HL-60 (cell line): ENCODE results near the gene WASHC2A.
"Not testable (repeated sequence)": the region's sequence is repeated elsewhere in the genome, so short reads cannot be mapped to it uniquely, and the experiment has no call there.

Experiments used
- GABPA ChIP-seq: IDR thresholded peaks from 2 replicates; pipeline ENCODE4 v1.6.1; 2012; ENCODE audit warnings: low read depth
- POLR2AphosphoS5 ChIP-seq: IDR thresholded peaks from 2 replicates; pipeline ENCODE4 v1.6.1; 2012; ENCODE audit warnings: low read depth
- TF ChIP-seq, protein P1 (sequence below): IDR thresholded peaks from one replicate; pipeline ENCODE4 v1.5.1; 2011; ENCODE audit warnings: low read length, control low read depth, inconsistent platforms; ENCODE audit not compliant: insufficient read depth
- TF ChIP-seq, protein P2 (sequence below): IDR thresholded peaks from 2 replicates; pipeline ENCODE4 v1.6.1; 2012; ENCODE audit warnings: low read depth; ENCODE audit not compliant: insufficient replicate concordance

DNA sequence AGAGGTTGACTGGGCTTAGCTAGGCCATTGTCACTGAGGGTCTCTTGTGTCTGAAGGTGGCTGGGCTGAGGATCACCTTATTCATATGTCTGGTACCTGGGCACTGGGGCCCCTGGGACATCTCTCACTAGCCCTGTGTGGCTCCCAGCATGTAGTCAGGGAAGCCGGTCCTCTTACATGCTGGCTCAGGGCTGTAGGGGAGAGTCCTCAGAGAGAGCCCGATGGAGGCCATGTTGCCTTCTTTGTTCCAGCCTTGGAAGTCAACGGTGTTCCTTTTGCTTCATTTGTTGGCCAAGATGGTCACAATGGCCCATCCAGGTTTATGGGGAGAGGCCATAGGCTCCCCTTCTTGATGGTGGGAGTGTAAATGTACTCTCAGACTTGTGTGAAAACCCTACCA lies 34.0 kb downstream of the WASHC2A start:
- not testable (repeated sequence) for TF ChIP-seq GABPA, POLR2AphosphoS5
- TF ChIP-seq, protein P1, sequence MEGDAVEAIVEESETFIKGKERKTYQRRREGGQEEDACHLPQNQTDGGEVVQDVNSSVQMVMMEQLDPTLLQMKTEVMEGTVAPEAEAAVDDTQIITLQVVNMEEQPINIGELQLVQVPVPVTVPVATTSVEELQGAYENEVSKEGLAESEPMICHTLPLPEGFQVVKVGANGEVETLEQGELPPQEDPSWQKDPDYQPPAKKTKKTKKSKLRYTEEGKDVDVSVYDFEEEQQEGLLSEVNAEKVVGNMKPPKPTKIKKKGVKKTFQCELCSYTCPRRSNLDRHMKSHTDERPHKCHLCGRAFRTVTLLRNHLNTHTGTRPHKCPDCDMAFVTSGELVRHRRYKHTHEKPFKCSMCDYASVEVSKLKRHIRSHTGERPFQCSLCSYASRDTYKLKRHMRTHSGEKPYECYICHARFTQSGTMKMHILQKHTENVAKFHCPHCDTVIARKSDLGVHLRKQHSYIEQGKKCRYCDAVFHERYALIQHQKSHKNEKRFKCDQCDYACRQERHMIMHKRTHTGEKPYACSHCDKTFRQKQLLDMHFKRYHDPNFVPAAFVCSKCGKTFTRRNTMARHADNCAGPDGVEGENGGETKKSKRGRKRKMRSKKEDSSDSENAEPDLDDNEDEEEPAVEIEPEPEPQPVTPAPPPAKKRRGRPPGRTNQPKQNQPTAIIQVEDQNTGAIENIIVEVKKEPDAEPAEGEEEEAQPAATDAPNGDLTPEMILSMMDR: not testable (repeated sequence)
- TF ChIP-seq, protein P2, sequence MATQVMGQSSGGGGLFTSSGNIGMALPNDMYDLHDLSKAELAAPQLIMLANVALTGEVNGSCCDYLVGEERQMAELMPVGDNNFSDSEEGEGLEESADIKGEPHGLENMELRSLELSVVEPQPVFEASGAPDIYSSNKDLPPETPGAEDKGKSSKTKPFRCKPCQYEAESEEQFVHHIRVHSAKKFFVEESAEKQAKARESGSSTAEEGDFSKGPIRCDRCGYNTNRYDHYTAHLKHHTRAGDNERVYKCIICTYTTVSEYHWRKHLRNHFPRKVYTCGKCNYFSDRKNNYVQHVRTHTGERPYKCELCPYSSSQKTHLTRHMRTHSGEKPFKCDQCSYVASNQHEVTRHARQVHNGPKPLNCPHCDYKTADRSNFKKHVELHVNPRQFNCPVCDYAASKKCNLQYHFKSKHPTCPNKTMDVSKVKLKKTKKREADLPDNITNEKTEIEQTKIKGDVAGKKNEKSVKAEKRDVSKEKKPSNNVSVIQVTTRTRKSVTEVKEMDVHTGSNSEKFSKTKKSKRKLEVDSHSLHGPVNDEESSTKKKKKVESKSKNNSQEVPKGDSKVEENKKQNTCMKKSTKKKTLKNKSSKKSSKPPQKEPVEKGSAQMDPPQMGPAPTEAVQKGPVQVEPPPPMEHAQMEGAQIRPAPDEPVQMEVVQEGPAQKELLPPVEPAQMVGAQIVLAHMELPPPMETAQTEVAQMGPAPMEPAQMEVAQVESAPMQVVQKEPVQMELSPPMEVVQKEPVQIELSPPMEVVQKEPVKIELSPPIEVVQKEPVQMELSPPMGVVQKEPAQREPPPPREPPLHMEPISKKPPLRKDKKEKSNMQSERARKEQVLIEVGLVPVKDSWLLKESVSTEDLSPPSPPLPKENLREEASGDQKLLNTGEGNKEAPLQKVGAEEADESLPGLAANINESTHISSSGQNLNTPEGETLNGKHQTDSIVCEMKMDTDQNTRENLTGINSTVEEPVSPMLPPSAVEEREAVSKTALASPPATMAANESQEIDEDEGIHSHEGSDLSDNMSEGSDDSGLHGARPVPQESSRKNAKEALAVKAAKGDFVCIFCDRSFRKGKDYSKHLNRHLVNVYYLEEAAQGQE: not testable (repeated sequence)
